Stimulated activated CD8-positive, alpha-beta memory T cell treated with anti-CD3 and anti-CD28 coated beads, Interleukin-15, amount 100 ng/mL, for 24 hours (primary cell): ENCODE measurements around the gene CORO6.
"Not testable (repeated sequence)": the region's sequence is repeated elsewhere in the genome, so short reads cannot be mapped to it uniquely, and the experiment has no call there.

Experiments
- DNase-seq: peaks from one replicate; pipeline ENCODE4 v3.0.0-alpha.2; 2020; ENCODE audit warnings: low read depth

Gene CORO6

DNA sequence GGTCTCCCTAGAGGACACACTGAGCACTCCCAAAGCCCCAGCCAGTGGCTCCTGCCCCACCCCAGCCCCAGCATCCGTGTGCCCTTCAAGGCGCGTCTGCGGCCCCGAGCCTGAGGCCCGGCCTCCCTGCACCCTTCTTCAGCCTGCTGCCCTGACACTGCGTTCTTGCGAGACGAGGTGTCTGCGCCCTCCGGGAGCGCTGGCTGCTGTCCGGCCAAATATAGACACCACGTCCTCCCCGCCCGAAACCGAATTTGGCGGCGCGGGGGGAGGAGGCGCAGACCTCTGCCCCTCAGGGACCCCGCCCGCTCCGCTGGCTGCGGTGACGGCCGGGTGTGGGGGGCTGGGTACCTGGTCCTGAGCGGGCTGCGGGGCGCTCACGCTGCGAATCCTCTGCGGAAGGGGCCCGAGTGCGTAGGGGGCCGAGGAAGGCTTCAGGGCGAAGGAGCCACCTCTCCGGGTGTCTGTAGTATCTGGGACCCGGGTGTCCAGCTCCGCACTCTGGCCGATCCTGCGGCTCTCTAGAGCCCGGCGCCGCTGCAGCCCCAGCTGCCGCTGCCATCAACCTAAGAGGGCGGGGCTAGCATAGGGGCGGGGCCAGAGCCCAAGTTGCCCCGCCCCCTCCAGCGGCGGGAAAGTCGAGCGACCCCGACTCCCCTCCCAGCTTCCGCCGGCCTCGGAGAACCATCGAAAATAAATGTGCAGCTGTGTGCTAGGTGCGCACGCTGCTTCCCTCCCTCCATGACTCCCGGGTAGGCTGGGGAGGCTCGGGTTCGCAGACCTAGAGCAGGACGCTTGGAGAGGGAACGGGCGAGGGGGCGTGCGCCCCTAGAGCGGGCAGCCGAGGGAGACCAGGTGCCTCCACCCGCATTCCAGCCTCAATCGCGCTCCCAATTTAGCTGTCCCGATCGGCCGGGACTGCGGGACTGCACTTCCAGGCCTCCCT lies at the start of gene CORO6:
Gene CORO6, minus strand, starts transcription at position 576 of the 946 bp plus-strand sequence. CDS start 1,491 bp downstream, outside the sequence.
- DNase-seq, result peak; percentile 52

DNA sequence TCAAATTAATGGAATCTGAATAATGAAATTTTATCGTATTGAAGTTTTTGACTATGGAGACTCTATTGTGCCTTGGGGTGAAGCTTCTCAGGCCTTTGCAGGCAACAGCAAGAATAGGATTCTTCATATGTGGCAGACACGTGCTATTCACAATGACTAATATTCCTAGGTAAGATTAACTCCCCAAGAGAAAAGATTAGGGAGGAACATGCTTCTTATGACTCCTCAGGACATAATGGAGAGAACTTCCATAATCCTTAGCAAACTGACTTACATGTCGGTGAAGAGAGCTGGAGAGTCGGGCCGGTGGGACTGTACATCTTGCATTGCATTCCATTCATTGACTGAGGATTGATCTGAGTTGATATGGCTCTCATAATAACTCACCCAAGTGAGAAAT lies 48.9 kb upstream of the CORO6 start:
- no peak for DNase-seq

DNA sequence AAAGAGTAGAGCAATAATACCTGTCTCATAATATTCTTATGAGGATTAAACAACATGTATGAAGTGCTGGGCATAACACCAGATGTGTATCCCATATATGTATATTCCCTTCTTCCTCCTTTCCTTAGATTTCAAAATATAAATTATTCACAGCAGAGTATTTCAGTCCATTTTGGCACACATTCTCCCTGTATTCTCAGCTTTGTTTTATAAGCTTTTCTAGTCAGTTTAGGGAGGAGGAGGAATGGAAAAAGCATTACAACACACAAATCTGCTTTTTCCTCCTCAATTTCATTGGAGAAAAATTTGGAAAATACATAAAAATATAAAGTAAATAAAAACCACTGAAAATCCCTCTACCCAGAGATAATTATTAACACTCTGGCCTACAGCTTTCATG lies 46.6 kb upstream of the CORO6 start:
- no peak for DNase-seq

DNA sequence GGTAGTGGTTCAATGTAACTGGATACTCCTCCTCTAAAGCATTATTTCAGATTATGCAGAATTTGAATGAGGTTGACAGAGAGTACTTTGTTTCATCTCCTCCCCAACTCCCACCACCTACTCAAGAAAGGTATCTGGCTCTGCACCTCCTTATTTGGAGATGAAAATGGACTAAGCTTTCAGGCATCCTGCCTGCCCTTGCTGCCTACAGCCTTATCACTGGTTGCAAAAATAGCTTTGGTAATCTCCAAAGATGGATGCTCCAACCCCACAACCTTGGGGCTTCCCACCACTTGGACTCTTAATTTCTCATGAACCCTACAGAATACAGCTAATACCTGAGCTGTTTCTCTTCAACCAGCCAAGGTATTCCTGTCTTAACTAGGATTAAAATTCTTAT lies 45.3 kb upstream of the CORO6 start:
- DNase-seq, result no peak

DNA sequence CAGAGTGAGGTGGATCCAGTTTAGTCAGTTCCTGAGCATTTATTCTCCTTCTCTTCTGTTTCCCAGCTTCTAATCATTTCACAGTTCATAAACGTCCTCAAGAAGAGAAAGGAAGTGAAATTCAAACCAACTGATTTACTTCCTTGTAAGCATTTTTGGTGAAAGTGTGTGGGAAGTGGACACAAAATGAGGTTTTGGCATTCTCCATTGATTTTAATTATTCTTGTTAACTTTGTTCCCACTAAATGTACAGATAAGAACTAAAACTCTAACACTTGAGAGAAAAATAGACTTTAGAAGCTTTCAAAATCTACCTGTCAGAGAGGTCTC lies 42.7 kb upstream of the CORO6 start:
- DNase-seq, result no peak

DNA sequence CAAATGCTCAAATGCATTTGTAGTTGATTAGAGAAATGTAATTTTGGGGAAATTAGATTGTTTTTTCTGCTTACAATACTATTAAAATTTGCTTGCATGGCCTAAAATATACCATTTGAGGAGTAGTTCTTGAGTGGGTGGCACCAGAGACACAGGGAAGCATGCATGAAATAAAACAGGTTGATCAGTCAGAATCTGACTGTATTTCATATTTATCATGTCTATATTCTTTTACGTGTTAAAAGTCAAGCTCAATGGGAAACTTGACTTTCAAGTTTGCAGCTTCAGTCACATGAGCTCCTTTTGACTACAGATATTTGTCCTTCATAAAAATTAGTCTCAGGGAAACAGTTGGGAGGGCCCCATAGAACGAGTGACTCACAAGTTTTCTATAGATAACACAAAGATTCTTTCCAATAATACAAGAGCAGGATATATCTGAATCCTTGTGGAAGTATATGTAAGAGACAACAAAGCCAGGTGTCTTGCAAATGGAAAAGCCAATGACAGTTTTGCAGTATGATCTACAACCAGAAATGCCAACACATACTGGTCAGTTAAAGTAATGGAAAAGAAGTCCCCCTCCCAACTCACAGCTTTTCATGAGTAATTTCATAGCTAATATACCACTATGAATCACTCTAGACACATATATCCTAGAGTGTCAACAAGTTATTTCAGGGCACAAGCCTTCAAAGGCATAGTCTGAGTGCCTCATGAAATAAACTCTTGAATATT lies 42.2 kb upstream of the CORO6 start:
- DNase-seq, result no peak

DNA sequence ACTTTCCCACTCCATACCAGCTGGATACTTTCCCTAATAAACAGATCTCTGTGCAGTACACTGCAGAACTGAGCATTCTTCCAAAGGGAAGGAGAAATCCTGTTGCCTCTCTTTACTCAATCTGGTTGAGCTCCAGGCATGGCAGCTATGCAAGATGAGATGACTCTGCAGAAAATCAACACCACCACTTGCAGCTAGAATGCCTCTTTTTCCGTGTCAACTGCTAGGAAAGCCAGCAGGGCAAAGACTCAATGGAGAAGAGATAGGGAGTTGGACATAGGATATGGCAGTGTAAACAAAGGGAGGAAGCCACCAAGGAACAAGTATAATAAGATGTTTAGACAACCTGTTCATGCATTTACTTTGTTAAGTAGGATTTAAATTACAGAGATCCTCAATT lies 40.4 kb upstream of the CORO6 start:
- no peak for DNase-seq

DNA sequence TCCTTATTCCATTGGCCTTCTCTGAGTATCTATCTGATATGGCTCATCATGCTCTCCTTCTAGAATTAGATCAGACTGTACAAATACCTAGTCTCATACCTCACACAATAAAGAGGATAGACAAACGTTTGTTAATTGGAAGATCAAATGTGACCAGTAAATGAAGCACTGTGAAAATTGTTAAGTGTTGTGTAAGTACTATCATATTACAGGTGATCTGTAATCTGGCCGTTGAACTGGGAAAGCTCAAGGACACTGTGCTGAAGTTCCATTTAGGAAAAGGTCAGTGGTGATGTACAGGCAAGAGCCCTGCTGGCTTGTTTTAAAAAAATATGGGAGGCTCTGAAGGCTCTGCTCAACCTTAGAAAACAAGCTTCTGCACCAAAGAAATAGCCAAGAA lies 38.5 kb upstream of the CORO6 start:
- no peak for DNase-seq

DNA sequence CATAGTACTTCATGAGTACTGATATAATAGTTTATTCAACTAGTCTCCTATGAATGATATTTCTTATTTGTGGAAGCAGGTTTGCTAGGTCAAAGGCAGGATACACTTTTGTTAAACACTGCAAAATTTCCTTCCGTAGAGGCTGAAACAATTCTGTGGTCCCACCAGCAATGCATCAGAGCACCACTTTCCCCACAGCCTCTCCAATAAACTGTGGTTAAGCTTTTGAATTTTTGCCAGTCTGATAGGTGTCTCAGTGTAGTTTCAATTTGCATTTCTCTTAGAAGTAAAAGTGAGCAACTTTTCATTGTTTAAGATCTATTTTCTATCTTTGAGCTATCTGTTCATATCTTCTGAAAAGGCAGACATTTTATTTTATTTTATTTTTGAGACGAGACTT lies 36.4 kb upstream of the CORO6 start:
- DNase-seq, result no peak

DNA sequence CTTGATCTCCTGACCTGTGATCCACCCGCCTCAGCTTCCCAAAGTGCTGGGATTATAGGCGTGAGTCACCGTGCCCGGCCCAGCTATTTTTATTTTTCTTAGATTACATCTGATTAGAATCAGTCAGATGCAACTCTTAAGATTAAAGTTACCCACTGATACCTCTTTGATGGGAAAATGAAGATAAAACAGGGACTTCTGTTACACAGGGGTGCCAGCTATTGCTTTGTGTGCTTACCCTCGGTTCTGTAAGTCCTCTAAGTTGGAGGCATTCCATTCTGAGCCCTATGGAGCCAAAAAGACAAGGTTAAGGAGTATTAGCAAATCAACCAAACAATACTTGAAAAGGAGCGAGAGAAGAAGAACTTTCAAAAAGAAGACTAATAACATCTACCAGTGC lies 32.6 kb upstream of the CORO6 start:
- DNase-seq, result no peak

DNA sequence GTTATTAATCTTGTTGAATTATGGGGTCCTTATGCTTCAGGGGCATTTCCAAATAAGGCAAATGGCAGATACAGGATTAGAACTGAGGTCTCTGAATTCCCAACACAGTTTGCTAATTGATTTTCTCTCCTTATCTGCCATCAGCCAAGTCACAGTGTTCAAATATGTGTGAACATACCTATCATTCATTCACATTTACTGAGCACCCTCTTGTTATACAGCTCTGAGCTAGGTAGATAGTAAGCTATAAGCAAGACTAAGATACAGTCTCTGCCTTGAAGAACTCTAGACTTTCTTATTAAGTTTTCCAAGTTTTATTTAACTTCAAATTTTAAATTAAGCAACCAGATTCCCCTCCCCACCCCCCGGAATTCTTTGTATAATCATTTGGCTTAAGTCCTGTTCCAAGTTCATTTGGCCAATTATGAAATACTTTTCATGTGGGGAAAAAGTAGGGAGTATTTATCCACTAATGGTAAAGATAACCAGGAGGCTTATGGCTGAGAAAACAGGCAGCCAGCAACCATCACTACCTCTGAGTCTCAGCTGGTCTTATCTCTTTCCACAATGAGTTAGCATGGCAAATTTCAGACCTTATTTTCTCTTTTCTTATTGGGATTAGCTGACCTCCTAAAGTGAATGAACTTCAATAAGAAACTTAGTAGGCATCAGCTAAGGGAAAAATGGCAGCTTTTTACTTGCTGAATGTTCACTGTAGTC lies 31.4 kb upstream of the CORO6 start:
- DNase-seq, result no peak

DNA sequence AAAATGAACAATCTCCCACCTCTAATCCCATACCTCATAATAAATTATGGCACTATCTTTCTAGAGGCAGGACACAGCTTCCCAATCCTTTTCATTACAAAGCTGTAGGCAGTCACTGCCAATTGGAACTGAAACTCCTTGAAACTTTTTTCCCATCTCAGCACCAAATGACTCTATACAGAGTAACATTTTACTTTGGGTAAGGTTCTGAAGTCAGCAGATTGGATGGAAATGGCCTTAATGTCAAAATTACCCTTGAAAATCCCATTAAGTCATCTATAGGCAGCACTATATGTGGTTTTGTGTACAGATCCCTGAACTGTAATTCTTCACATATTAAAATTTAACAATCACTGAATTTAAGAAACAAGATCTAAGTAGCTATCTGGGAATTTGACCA lies 30.3 kb upstream of the CORO6 start:
- DNase-seq, result no peak

DNA sequence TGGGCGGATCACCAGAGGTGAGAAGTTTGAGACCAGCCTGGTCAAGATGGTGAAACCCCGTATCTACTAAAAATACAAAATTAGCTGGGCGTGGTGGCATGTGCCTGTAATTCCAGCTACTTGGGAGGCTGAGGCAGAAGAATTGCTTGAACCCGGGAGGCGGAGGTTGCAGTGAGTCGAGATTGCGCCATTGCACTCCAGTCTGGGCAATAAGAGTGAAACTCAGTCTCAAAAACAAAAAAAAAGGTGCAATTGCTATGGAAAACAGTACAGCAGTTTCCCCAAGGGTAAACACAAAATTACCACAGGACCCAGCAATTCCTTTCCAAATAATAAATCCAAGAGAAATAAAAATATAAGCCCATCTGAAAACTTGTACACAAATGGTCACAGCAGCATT lies 29.2 kb upstream of the CORO6 start:
- DNase-seq, result not testable (repeated sequence)

DNA sequence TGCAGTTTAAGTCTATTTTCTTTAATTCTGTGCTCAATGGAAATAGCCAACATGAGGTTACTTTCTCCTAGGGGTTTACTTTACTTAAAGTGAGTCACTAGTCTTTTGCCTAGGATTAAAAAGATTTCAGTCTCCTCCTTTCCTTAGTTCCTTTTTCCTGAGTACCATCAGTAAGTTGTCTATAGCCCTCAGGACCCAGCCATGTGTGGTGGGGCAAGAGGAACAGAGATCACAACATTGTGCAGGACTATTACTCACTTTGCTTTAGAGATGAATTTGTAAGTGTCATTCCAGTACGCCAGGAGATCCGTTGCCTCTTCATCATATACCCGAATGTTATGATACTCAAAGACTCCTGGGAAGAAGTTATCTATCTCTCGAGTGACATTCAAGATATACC lies 27.7 kb upstream of the CORO6 start:
- no peak for DNase-seq

DNA sequence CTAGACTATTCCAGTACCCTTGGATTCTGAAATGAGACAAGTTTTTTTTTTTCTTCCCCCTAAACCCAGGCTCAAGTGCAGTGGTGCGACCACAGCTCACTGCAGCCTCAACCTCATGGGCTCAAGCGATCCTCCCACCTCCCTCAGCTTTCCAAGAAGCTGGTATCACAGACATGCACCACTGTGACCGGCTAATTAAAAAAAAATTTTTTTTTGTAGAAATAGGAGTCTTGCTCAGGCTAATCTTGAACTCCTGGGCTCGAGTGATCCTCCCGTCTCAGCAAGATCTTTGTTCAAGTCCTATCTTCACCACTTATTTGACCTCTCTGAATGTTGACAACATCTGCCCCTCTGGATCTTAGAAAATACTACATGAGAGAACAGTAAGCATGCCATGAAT lies 26.6 kb upstream of the CORO6 start:
- DNase-seq, result no peak

DNA sequence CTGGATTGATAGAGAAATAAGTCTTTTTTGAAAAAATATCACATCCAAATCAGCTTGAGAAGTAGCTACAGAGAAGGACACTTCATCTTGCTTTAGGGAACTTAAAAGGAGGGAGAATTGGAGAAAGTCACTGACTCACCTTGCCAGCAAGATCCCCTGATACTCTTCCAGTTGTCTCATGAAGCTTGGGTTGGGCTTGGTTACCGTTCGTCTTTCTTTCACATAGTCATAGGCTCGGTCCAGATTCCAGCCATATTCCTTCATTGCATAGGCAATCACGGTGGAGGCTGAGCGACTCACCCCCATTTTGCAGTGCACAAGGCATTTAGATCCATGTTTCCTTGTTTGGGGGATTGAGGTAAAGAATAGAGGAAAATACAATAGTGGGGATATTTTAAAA lies 25.3 kb upstream of the CORO6 start:
- no peak for DNase-seq

DNA sequence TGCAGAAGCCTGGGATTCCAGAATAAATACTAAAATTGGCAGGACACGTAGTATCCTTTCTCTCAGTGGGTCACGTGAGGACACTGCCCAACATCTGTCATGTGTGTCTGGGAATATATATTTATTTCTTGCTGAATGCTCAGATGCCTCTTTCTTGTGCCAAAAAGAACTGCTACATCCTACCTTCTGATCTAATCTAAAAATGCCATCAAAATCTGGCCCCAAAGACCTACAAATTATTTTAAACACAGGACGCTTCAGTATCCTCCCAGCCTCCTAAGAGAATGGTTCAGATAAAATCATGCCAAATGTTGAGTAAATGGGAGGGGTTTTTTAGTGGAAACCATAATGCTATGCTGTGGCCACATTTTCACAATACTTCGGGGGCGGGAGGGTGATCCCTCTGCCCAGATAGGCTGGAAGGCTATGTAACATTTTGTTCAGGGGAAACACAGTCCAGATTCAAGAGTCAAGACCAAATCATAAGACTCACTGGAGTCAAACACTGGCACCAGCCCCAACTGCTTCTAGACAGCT lies 22.9 kb upstream of the CORO6 start:
- DNase-seq, result no peak

DNA sequence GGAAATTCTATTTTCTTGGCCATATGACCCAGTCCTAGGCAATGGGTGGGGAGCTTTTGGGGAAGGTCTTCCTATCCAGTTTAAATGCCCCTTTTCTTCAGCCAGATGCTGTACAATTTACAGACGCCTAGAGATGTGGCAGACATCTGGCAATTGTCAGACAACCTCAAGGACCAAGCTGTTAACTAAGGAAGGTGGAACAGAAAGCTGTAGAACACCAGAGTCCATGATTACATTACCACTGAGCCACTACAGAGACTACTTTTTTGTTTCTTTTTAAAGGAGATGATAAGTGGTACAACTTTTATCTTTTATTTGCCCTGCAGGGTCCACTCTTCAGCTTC lies 21.1 kb upstream of the CORO6 start:
- DNase-seq, result no peak

DNA sequence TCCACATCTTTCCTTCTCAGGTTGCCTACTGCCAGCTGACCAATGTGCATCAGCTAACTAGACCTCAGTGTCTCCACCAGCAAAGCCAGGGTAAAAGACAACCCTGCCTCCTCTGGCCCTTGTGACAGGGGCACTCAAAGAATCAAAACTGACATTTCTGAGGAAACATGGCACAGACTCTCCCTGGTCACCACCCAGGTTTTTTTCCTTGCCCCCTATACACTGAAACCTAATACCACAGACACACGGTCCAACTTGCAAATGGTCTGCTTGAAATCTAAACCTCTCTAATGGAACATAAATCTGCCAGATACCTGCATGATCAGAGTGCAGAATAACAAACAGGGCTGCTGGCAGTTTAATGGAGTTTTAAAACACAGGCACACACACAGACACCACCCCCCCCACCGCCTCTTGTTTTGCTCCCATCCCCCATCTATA lies 19.5 kb upstream of the CORO6 start:
- no peak for DNase-seq

DNA sequence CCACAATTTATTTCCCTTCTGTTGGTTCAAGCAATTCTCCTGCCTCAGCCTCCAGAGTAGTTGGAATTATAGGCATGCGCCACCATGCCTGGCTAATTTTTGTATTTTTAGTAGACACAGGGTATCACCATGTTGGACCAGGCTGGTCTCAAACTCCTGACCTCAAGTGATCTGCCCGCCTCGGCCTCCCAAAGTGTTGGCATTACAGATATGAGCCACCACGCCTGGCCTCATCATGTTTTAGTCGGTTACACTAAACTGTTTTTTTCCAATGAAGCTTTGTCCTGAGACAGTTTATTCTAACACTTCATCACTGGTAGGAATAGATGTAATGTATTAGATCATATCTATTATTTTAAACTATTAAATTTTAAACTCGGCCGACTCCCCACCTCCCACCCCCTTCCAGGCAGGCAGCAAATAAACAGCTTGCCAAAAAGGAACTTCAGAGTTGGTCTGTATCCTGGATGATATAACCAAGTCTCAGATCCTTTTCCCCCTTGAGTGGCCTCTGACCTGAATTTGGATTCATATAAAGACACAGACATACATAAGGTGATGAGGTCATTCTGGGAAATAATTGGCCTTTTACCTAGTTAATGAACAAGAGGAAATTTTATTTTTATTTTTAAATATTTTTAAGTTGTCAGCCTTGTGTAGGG lies 18.4 kb upstream of the CORO6 start:
- no peak for DNase-seq

DNA sequence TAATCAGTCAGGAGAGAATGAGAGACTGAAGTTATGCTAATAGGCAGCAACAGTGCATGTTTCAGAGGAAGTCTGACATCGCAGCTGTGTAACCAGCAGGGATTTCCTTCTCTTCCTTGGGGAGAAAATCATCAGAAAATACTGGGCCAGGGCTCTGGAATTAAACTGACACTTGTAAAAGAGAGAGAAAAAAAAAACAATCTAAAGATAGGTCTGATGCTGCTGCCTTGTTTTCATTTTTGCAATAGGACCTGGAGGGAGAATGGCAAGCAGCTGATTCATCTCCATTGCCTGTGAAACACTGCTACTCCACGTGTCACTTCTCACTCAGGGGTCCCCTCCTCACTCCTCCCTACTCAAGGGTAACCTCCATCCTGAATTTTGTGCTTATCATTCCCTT lies 17.7 kb upstream of the CORO6 start:
- DNase-seq, result no peak

DNA sequence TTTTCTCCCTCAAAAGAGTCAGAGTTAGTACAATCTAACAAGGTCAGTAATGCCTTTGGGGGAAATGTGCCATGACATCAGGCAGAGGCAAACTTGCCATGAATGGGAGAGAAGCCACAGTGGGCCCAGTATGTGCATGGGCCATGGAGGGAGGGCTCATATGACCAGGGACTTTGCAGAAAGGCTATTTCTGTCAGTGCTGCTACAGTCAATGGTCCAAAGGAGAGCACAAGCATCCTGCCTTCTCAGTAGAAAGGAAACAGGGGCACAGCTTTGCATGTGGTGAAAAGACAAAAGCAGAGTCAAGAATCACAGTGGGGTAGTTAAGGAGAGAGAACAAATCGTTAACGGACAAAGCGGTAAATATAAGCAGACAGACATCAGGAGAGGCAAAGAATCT lies 11.2 kb upstream of the CORO6 start:
- DNase-seq, result no peak
